Fibroblast of upper back skin (primary cell): ENCODE measurements around the gene UBQLN3.
A peak's percentile ranks its signal among the peaks of the same experiment; 100 is the strongest.

Source experiments
- DNase-seq: peaks from one replicate; pipeline ENCODE4 v3.0.0-alpha.2; 2013

Gene UBQLN3

DNA sequence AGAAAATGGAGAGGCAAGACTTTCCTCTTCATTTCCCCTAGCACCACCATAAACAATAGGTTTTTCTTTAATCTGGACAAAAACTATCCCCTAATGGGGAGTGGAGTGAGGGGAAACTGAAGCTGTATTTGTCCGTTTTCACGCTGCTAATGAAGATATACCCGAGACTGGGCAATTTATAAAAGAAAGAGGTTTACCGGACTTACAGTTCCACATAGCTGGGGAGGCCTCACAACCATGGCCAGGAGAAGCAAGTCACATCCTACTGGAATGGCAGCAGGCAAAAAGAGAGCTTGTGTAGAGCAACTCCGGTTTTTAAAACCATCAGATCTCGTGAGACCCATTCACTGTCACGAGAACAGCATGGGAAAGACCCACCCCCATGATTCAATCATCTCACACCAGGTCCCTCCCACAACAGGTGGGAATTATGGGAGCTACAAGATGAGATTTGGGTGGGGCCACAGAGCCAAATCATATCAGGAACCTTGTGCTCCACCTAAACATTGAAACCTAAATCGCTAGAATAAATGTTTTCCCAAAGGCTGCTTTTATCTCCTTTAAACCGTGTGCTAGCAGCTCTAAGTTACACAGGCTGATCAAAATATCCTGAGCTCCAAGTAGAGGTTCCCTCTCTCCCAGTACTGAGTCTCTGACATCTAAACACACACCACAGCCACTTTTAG is 4.3 kb downstream of the UBQLN3 start:
- no peak for DNase-seq

GRCh38 chr11:5504403-5504921 is 5.3 kb downstream of the UBQLN3 start:
- no peak for DNase-seq

GRCh38 chr11:5500393-5500801 is 9.4 kb downstream of the UBQLN3 start:
- DNase-seq: no peak

- no peak for DNase-seq
Observed at GRCh38 chr11:5499671-5500070, 10.1 kb downstream of the UBQLN3 start.

GRCh38 chr11:5489576-5490357 is 20.0 kb downstream of the UBQLN3 start:
- peak; percentile 73 for DNase-seq

DNA sequence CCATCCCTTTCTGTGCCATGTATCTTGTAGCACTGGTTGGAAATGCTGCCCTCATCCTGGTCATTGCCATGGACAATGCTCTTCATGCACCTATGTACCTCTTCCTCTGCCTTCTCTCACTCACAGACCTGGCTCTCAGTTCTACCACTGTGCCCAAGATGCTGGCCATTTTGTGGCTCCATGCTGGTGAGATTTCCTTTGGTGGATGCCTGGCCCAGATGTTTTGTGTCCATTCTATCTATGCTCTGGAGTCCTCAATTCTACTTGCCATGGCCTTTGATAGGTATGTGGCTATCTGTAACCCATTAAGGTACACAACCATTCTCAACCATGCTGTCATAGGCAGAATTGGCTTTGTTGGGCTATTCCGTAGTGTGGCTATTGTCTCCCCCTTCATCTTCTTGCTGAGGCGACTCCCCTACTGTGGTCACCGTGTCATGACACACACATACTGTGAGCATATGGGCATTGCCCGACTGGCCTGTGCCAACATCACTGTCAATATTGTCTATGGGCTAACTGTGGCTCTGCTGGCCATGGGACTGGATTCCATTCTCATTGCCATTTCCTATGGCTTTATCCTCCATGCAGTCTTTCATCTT is 20.9 kb downstream of the UBQLN3 start:
- no peak for DNase-seq

GRCh38 chr11:5488385-5488784 is 21.4 kb downstream of the UBQLN3 start, which contains the start of gene OR52D1:
OR52D1 (plus strand) TSS chr11:5488685; CDS start chr11:5488707, 22 bp downstream.
- no peak for DNase-seq

GRCh38 chr11:5486421-5486820 is 23.3 kb downstream of the UBQLN3 start:
- no peak for DNase-seq

DNA sequence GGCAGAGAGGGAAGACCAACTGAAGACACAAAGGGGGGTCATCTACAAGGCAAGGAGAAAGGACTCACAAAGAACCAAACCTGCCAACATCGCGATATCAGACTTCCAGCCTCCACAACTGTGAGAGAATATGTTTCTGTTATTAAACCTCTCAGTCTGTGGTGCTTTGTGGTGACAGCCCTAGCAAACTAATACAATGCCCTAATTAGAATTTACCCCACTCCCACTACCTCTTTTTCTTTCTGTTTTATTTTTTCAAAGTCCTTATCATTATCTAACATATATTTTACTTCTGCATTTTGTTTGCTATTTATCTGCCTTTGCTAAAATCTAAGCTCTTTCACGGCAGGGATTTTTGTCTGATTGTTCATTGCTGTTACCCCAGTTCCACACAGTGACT is 23.8 kb downstream of the UBQLN3 start:
- no peak for DNase-seq

DNA sequence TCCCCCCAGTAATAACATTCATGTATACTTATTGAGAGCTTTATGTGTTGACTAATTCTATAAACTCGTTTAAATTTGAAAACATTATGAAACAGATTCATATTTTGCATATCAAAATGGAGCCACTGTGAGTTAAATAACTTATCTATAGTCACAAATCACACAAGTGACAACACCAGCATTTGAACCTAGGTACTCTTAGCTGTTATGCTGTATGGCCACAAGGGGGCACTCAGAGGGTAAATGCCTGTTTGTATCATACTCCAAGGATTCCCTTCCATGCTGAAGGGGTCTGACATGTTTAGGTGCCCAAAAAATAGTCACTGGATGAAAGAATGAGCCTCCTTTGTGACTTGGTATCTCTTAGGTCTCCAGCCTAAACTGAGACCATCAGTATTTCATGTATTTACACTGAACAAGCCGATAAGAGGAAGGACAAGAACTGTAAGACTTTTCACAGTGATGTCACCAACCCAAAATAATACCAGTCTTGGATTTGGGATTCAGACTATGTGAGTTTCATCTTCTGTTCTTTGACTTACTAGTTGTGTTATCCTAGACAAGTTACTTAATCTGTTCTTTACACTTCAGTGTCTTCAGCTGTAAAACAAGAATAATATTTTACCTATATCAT is 33.5 kb downstream of the UBQLN3 start:
- DNase-seq: peak; percentile 64

GRCh38 chr11:5473921-5474320 is 35.8 kb downstream of the UBQLN3 start:
- no peak for DNase-seq

- DNase-seq: no peak
Observed at GRCh38 chr11:5467527-5467926, 42.2 kb downstream of the UBQLN3 start.

DNA sequence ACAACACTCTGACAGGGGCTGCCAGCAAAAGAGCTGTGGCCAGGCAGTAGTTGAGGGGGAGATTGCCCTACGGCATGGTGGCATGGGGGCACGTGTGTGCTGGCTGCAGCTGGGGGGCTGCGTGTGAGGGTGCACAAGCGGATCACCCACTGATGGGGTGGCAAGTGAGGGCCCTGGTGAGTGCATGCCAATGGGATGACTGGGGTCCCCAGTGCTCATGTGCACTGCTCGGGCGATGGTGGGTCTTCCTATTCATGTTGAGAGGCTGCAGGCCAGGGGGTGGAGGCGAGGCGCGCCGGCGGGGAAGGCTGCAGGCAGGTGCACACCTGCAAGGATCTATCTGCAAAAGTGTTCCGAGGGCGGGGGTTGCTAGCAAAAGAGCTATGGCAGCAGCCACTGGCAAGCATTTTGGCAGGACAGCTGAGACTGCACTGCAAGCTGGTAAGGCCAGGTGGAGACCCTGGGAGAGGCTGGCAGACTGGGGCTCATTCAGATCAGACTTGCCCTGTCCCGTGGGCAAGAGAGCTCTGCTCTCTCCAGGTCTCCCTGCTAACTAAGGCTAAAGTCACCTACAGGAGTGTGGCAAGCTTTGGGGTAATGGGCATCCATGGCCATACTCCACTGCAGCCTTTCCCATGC is 48.7 kb downstream of the UBQLN3 start:
- DNase-seq: no peak
